Measurements from ENCODE around the gene ZNF426. TPM values are rescaled to one million over a fixed set of nuclear protein-coding genes. Genes with fewer than 3 reads are reported as not detected.

Gene ZNF426
- total and polyA plus RNA-seq, 4 donors: 2.6 to 24.0 (median 9.4) TPM

DNA sequence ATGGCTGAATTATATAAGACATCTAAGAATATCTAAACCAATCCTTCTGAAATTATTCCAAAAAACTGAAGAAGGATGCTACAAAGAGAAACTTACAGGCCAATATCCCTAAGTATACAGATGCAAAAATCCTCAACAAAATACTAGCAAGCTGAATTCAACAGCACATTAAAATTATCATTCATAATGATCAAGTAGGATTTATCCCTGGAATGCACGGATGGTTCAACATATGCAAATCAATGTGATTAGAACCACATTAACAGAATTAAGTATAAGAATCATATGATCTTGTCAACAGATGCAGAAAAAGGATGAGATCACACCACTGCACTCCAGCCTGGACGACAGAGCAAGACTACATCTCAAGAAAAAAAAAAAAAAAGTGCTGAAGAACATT is 53.3 kb downstream of the ZNF426 start:
- H3K36me3 ChIP-seq (ENCODE audit: control insufficient read depth in 4 of 4, insufficient read depth in 4 of 4, low read length in 4 of 4): no peaks in the 10 kb centered on the region
- DNase-seq (no peak), ATAC-seq (ENCODE audit: insufficient read depth, low FRiP score) (no peak)
- H3K4me3 ChIP-seq: no peak overlapping the region
- H3K4me1 ChIP-seq (ENCODE audit: control insufficient read depth in 5 of 5, insufficient read depth in 5 of 5, low read length in 5 of 5): no peaks in the 10 kb centered on the region
- TF ChIP-seq, protein P1, sequence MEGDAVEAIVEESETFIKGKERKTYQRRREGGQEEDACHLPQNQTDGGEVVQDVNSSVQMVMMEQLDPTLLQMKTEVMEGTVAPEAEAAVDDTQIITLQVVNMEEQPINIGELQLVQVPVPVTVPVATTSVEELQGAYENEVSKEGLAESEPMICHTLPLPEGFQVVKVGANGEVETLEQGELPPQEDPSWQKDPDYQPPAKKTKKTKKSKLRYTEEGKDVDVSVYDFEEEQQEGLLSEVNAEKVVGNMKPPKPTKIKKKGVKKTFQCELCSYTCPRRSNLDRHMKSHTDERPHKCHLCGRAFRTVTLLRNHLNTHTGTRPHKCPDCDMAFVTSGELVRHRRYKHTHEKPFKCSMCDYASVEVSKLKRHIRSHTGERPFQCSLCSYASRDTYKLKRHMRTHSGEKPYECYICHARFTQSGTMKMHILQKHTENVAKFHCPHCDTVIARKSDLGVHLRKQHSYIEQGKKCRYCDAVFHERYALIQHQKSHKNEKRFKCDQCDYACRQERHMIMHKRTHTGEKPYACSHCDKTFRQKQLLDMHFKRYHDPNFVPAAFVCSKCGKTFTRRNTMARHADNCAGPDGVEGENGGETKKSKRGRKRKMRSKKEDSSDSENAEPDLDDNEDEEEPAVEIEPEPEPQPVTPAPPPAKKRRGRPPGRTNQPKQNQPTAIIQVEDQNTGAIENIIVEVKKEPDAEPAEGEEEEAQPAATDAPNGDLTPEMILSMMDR (IDR thresholded peaks at IDR 0.05; ENCODE audit: control extremely low read depth, extremely low read depth): no peak
- peaks cover 0 to 26% (median 19%) of the 10 kb centered on the region in 4 donors for H3K9me3 ChIP-seq (ENCODE audit: control insufficient read depth in 4 of 4, insufficient read depth in 3 of 4, low read length in 3 of 4)
- no peak overlapping the region for H3K9ac ChIP-seq (ENCODE audit: insufficient read depth in 1 of 2, low read length in 2 of 2)
- H3K27me3 ChIP-seq (ENCODE audit: control insufficient read depth in 3 of 3, insufficient read depth in 3 of 3, low read length in 2 of 3): no peaks in the 10 kb centered on the region
- H3K27ac ChIP-seq (ENCODE audit: low read depth in 1 of 2, low read length in 1 of 2): no peak overlapping the region
- 89 to 93% methylated on average over 2 of the region's 2 CpGs for WGBS, 2 donors

GRCh38 chr19:9474975-9475374 is 63.5 kb downstream of the ZNF426 start:
- Histone ChIP-seq H3K9me3 (ENCODE audit: control insufficient read depth in 4 of 4, insufficient read depth in 3 of 4, low read length in 3 of 4) (peaks cover 0 to 16% (median 6%) of the 10 kb centered on the region in 4 donors), H3K4me1 (ENCODE audit: control insufficient read depth in 5 of 5, insufficient read depth in 5 of 5, low read length in 5 of 5) (no peaks in the 10 kb centered on the region), H3K36me3 (ENCODE audit: control insufficient read depth in 4 of 4, insufficient read depth in 4 of 4, low read length in 4 of 4) (no peaks in the 10 kb centered on the region), H3K4me3 (no peak overlapping the region), H3K27me3 (ENCODE audit: control insufficient read depth in 3 of 3, insufficient read depth in 3 of 3, low read length in 2 of 3) (no peaks in the 10 kb centered on the region), H3K9ac (ENCODE audit: insufficient read depth in 1 of 2, low read length in 2 of 2) (no peak overlapping the region), H3K27ac (ENCODE audit: low read depth in 1 of 2, low read length in 1 of 2) (no peak overlapping the region)
- TF ChIP-seq, protein P1 (IDR thresholded peaks at IDR 0.05; ENCODE audit: control extremely low read depth, extremely low read depth): no peak
- no peak for ATAC-seq (ENCODE audit: insufficient read depth, low FRiP score)
- no peak for DNase-seq

Other genes starting within 250 kb of the ZNF426 start
- gene ZNF699, start 228.8 kb downstream of the ZNF426 start, total RNA-seq: 10 to 100 TPM in 1 of 2 donors, 1 to 10 TPM in 1; 8.5 to 13.8 TPM
- 1 to 10 TPM in 1 of 2 donors, under 1 TPM in 1; 0.59 to 3.3 TPM for gene ZNF699, start 228.8 kb downstream of the ZNF426 start, polyA plus RNA-seq
- 10 to 100 TPM; 13.5 to 57.9 TPM for gene ZNF559, start 214.5 kb downstream of the ZNF426 start, total RNA-seq
- gene ZNF559, start 214.5 kb downstream of the ZNF426 start, polyA plus RNA-seq: 10 to 100 TPM in 1 of 2 donors, 1 to 10 TPM in 1; 9.3 to 16.5 TPM
- gene ZNF177, start 175.6 kb downstream of the ZNF426 start, total RNA-seq: 10 to 100 TPM in 1 of 2 donors, 1 to 10 TPM in 1; 1.7 to 11.5 TPM
- 1 to 10 TPM in 1 of 2 donors, under 1 TPM in 1; 1.00 to 1.6 TPM for gene ZNF177, start 175.6 kb downstream of the ZNF426 start, polyA plus RNA-seq
- gene ZNF266, start 103.1 kb downstream of the ZNF426 start, total RNA-seq: 10 to 100 TPM; 22.2 to 33.8 TPM
- gene ZNF266, start 103.1 kb downstream of the ZNF426 start, polyA plus RNA-seq: 10 to 100 TPM; 17.3 to 24.9 TPM
- not detected for gene ZNF560, start 40.0 kb downstream of the ZNF426 start, total RNA-seq
- gene ZNF560, start 40.0 kb downstream of the ZNF426 start, polyA plus RNA-seq: under 1 TPM; 0.05 to 0.24 TPM
- 10 to 100 TPM; 24.7 to 49.3 TPM for gene ZNF121, start 45.9 kb upstream of the ZNF426 start, total RNA-seq
- 10 to 100 TPM in 1 of 2 donors, 1 to 10 TPM in 1; 4.7 to 10.6 TPM for gene ZNF121, start 45.9 kb upstream of the ZNF426 start, polyA plus RNA-seq
- gene ZNF561, start 82.6 kb upstream of the ZNF426 start, total RNA-seq: 10 to 100 TPM; 31.5 to 53.2 TPM
- 10 to 100 TPM; 17.0 to 21.1 TPM for gene ZNF561, start 82.6 kb upstream of the ZNF426 start, polyA plus RNA-seq
- 10 to 100 TPM; 26.8 to 45.9 TPM for gene ZNF562, start 136.5 kb upstream of the ZNF426 start, total RNA-seq
- 1 to 10 TPM; 6.2 to 9.8 TPM for gene ZNF562, start 136.5 kb upstream of the ZNF426 start, polyA plus RNA-seq
- gene ZNF846, start 230.1 kb upstream of the ZNF426 start, total RNA-seq: 10 to 100 TPM; 10.5 to 30.9 TPM
- 1 to 10 TPM; 3.2 to 7.4 TPM for gene ZNF846, start 230.1 kb upstream of the ZNF426 start, polyA plus RNA-seq